GM10266 (cell line): ENCODE measurements around the gene KCNJ15.

Experiments used
- DNase-seq: peaks from one replicate; pipeline ENCODE4 v3.0.0; 2012; ENCODE audit errors: extremely low spot score
- CTCF ChIP-seq: IDR thresholded peaks from 2 replicates; pipeline ENCODE4 v1.5.1; 2012; ENCODE audit warnings: mild to moderate bottlenecking, low read depth; ENCODE audit not compliant: control insufficient read depth, insufficient read depth; ENCODE audit errors: missing control alignments

Gene KCNJ15

GRCh38 chr21:38254970-38255369 lies 1.8 kb upstream of the KCNJ15 start:
- TF ChIP-seq CTCF = no peak
- DNase-seq = no peak

GRCh38 chr21:38255571-38256117 lies 1.1 kb upstream of the KCNJ15 start:
- DNase-seq = no peak
- no peak for TF ChIP-seq CTCF

- no peak for DNase-seq
- TF ChIP-seq CTCF = no peak
Observed at GRCh38 chr21:38257667-38258066, 876 bp downstream of the KCNJ15 start.

GRCh38 chr21:38258521-38259485 lies 2.0 kb downstream of the KCNJ15 start:
- TF ChIP-seq CTCF = no peak
- no peak for DNase-seq

- no peak for TF ChIP-seq CTCF
- DNase-seq = no peak
Observed at GRCh38 chr21:38259665-38260064, 2.9 kb downstream of the KCNJ15 start.

- DNase-seq = no peak
- TF ChIP-seq CTCF = no peak
Observed at GRCh38 chr21:38260426-38260825, 3.6 kb downstream of the KCNJ15 start.

GRCh38 chr21:38261851-38262250 lies 5.1 kb downstream of the KCNJ15 start:
- TF ChIP-seq CTCF = no peak
- DNase-seq = no peak
